ENCODE results near the gene ATXN7. TPM values are rescaled to one million over a fixed set of nuclear protein-coding genes. Genes with fewer than 3 reads are reported as not detected.
A peak's percentile ranks its signal among the peaks of the same experiment; 100 is the strongest.

ATXN7 gene
- total RNA-seq, 1 experiment from 2014 or later: 11.3 TPM

DNA sequence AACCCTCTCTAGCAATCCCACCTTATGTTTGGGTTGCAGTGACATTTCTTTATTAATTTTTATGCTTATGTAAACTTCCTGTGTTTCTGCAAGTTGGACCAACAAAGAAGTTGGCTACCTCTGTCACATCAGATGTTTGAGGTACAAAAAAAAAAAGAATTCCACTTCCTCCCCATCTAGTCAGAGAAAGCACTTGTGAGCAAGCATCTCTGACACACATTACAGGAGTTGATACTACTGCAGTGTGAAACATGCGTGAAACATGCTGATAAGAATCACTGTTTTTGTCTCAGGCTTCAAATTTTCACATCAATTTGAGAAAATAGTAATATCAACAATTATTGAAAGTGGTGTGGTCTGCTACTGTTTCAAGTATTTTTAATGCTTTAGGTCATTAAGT lies 47.2 kb downstream of the ATXN7 start:
- ChIA-PET CTCF (no interaction called here), POLR2A (ENCODE audit: low non-redundant PET) (no interaction called here)
- DNase-seq (ENCODE audit: low spot score): no peak
- Histone ChIP-seq H3K4me3 (ENCODE audit: low read depth, low read length, poor library complexity, severe bottlenecking) (no peak overlapping the region), H3K9me3 (ENCODE audit: low read depth, low read length, poor library complexity, severe bottlenecking) (no peaks in the 10 kb centered on the region), H3K27ac (ENCODE audit: low read depth, low read length, poor library complexity, severe bottlenecking) (no peak overlapping the region), H3K36me3 (ENCODE audit: insufficient read depth, low read length, poor library complexity, severe bottlenecking) (no peaks in the 10 kb centered on the region), H3K4me1 (ENCODE audit: insufficient read depth, low read length, poor library complexity, severe bottlenecking) (no peaks in the 10 kb centered on the region), H3K27me3 (replicated peaks; ENCODE audit: insufficient read depth, low read depth, low read length, poor library complexity) (no peaks in the 10 kb centered on the region)
- BruUV-seq (replicated peaks): no TSS peak
- intact Hi-C loops (cut with micrococcal nuclease; ENCODE audit: unreplicated experiment): no loop called here
- no peak for TF ChIP-seq EZH2 (IDR thresholded peaks at IDR 0.05; ENCODE audit: borderline replicate concordance, low read depth, low read length, poor library complexity, severe bottlenecking)
- TF ChIP-seq, protein P1, sequence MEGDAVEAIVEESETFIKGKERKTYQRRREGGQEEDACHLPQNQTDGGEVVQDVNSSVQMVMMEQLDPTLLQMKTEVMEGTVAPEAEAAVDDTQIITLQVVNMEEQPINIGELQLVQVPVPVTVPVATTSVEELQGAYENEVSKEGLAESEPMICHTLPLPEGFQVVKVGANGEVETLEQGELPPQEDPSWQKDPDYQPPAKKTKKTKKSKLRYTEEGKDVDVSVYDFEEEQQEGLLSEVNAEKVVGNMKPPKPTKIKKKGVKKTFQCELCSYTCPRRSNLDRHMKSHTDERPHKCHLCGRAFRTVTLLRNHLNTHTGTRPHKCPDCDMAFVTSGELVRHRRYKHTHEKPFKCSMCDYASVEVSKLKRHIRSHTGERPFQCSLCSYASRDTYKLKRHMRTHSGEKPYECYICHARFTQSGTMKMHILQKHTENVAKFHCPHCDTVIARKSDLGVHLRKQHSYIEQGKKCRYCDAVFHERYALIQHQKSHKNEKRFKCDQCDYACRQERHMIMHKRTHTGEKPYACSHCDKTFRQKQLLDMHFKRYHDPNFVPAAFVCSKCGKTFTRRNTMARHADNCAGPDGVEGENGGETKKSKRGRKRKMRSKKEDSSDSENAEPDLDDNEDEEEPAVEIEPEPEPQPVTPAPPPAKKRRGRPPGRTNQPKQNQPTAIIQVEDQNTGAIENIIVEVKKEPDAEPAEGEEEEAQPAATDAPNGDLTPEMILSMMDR (conservative IDR thresholded peaks at IDR 0.05; ENCODE audit: low read depth, low read length): no peak

- Histone ChIP-seq H3K36me3 (ENCODE audit: insufficient read depth, low read length, poor library complexity, severe bottlenecking) (no peaks in the 10 kb centered on the region), H3K27me3 (replicated peaks; ENCODE audit: insufficient read depth, low read depth, low read length, poor library complexity) (no peaks in the 10 kb centered on the region), H3K9me3 (ENCODE audit: low read depth, low read length, poor library complexity, severe bottlenecking) (no peaks in the 10 kb centered on the region), H3K4me1 (ENCODE audit: insufficient read depth, low read length, poor library complexity, severe bottlenecking) (no peaks in the 10 kb centered on the region), H3K4me3 (ENCODE audit: low read depth, low read length, poor library complexity, severe bottlenecking) (peak overlapping the region; percentile 64), H3K27ac (ENCODE audit: low read depth, low read length, poor library complexity, severe bottlenecking) (peak overlapping the region; percentile 80)
- intact Hi-C loops (cut with micrococcal nuclease; ENCODE audit: unreplicated experiment): no loop called here
- ChIA-PET CTCF (no interaction called here), POLR2A (ENCODE audit: low non-redundant PET) (interaction anchor here (0.6 kb wide), 1 partner anchor 13 kb away, joined by 6 read pairs; no protein-coding TSS in a partner anchor)
- no peak for TF ChIP-seq EZH2 (IDR thresholded peaks at IDR 0.05; ENCODE audit: borderline replicate concordance, low read depth, low read length, poor library complexity, severe bottlenecking)
- TF ChIP-seq, protein P1 (conservative IDR thresholded peaks at IDR 0.05; ENCODE audit: low read depth, low read length): no peak
- no peak for DNase-seq (ENCODE audit: low spot score)
- BruUV-seq (replicated peaks): no TSS peak
Measured at GRCh38 chr3:63911509-63911872, 47.8 kb downstream of the ATXN7 start.

DNA sequence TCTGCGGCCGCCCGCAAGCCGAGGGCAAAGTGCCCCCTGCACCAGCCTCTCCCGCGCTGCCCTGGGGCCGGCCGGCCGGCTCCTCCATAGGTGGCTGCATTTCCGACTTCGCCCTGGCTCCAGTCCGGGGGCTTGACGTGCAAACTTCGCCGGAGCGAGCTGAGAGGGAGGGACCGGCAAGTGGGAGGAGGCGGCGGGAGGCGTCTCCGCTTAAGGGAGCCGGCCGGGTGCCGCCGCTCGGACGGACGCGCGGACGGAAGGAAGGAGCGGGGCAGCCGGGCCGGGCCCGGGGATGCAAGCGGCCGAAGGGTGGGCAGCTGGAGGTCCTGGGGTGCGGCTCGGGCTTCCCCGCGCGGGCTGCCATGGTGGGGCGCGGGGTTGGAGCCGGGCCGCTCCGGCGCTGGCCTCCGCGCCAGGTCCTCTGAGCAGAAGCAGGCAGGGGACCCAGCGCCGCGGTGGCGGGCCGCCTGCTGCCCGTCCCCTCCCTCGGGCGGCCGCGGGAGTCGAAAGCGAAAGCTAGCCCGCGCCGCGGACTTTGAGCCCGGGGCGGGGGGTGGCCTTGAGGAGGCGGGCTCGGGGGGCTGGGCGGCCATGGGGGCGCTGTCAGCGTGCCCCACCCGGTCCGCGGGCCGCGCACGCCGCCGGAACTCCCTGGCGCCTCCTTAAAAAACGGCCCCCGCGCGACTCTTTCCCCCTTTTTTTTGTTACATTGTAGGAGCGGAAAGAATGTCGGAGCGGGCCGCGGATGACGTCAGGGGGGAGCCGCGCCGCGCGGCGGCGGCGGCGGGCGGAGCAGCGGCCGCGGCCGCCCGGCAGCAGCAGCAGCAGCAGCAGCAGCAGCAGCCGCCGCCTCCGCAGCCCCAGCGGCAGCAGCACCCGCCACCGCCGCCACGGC lies 48.5 kb downstream of the ATXN7 start, which contains the start of gene SCAANT1:
TSS of gene SCAANT1 (minus strand) at position 511 of the 895 bp plus-strand sequence.
- H3K36me3 ChIP-seq (ENCODE audit: insufficient read depth, low read length, poor library complexity, severe bottlenecking): no peaks in the 10 kb centered on the region
- H3K27ac ChIP-seq (ENCODE audit: low read depth, low read length, poor library complexity, severe bottlenecking): peak within 1 kb of the TSS; percentile 80
- no peaks in the 10 kb centered on the region for H3K9me3 ChIP-seq (ENCODE audit: low read depth, low read length, poor library complexity, severe bottlenecking)
- peak within 1 kb of the TSS; percentile 64 for H3K4me3 ChIP-seq (ENCODE audit: low read depth, low read length, poor library complexity, severe bottlenecking)
- H3K27me3 ChIP-seq (replicated peaks; ENCODE audit: insufficient read depth, low read depth, low read length, poor library complexity): no peaks in the 10 kb centered on the region
- H3K4me1 ChIP-seq (ENCODE audit: insufficient read depth, low read length, poor library complexity, severe bottlenecking): no peaks in the 10 kb centered on the region
- no TSS peak for BruUV-seq (replicated peaks)
- intact Hi-C loops (cut with micrococcal nuclease; ENCODE audit: unreplicated experiment): no loop called here
- ChIA-PET POLR2A (ENCODE audit: low non-redundant PET) (interaction anchor here (0.6 kb wide), 1 partner anchor 14 kb away, joined by 6 read pairs; no protein-coding TSS in a partner anchor), CTCF (no interaction called here)
- TF ChIP-seq, protein P1 (conservative IDR thresholded peaks at IDR 0.05; ENCODE audit: low read depth, low read length): no peak
- no peak for TF ChIP-seq EZH2 (IDR thresholded peaks at IDR 0.05; ENCODE audit: borderline replicate concordance, low read depth, low read length, poor library complexity, severe bottlenecking)
- peak; percentile 76 for DNase-seq (ENCODE audit: low spot score)
